Testis (tissue), 2 donors: ENCODE measurements around the gene VAPB.

Experiments
- POLR2A ChIP-seq: fragments of 450-650 bp; IDR thresholded peaks from one replicate; pipeline ENCODE4 v1.6.1; 2017; ENCODE audit warnings: antibody characterized with exemption, mild to moderate bottlenecking, moderate library complexity
- TF ChIP-seq, protein P1 (sequence below), 3 experiments: fragments of 450-650 bp in 2 of 3; fragments of 200-600 bp in 1 of 3; sonication (generic) in 1 of 3; IDR thresholded peaks; one replicate each; pipeline ENCODE4 v1.5.1; 2016 to 2019; ENCODE audit warnings: antibody characterized with exemption in 3 of 3, mild to moderate bottlenecking in 2 of 3, moderate library complexity in 1 of 3

DNA sequence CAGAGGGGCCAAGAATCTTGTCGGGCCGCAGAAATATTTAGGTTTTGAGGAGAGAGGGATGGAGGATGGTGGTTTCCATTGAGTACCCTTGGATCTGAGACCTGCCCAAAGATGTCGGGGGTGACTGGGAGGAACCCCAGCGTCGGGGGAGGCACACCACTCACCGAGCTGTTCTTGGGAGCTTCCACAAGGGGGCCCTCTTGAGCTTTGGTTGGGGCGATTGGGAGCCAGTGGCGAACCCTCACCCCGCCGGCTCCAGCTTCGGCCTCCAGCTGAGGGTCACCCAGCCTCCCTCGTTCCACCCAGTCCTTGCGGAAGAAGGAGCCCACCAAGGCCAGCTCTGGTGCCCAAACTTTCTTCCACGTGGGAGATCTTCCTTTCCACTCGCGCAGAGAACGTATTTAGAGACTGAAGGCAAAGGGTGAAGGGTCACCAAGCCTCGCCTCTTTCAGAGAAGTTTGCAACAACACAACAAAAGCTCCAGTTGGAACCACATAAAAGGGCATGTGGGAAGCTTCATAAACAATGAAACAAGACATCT lies 92.5 kb downstream of the VAPB start:
- TF ChIP-seq, protein P1, sequence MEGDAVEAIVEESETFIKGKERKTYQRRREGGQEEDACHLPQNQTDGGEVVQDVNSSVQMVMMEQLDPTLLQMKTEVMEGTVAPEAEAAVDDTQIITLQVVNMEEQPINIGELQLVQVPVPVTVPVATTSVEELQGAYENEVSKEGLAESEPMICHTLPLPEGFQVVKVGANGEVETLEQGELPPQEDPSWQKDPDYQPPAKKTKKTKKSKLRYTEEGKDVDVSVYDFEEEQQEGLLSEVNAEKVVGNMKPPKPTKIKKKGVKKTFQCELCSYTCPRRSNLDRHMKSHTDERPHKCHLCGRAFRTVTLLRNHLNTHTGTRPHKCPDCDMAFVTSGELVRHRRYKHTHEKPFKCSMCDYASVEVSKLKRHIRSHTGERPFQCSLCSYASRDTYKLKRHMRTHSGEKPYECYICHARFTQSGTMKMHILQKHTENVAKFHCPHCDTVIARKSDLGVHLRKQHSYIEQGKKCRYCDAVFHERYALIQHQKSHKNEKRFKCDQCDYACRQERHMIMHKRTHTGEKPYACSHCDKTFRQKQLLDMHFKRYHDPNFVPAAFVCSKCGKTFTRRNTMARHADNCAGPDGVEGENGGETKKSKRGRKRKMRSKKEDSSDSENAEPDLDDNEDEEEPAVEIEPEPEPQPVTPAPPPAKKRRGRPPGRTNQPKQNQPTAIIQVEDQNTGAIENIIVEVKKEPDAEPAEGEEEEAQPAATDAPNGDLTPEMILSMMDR (IDR thresholded peaks at IDR 0.05) = peak in 2 of 3 experiments; percentile 57 to 62
- TF ChIP-seq POLR2A = no peak
